ENCODE results near the gene DLEC1.

GRCh38 chr3:38006031-38006430, 33.0 kb upstream of the DLEC1 start:
- TF ChIP-seq, protein P1, sequence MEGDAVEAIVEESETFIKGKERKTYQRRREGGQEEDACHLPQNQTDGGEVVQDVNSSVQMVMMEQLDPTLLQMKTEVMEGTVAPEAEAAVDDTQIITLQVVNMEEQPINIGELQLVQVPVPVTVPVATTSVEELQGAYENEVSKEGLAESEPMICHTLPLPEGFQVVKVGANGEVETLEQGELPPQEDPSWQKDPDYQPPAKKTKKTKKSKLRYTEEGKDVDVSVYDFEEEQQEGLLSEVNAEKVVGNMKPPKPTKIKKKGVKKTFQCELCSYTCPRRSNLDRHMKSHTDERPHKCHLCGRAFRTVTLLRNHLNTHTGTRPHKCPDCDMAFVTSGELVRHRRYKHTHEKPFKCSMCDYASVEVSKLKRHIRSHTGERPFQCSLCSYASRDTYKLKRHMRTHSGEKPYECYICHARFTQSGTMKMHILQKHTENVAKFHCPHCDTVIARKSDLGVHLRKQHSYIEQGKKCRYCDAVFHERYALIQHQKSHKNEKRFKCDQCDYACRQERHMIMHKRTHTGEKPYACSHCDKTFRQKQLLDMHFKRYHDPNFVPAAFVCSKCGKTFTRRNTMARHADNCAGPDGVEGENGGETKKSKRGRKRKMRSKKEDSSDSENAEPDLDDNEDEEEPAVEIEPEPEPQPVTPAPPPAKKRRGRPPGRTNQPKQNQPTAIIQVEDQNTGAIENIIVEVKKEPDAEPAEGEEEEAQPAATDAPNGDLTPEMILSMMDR (IDR thresholded peaks at IDR 0.05) = no peak
- no peak for TF ChIP-seq RORB (CRISPR knock-in tag; IDR thresholded peaks at IDR 0.05)
- TF ChIP-seq, protein P2, sequence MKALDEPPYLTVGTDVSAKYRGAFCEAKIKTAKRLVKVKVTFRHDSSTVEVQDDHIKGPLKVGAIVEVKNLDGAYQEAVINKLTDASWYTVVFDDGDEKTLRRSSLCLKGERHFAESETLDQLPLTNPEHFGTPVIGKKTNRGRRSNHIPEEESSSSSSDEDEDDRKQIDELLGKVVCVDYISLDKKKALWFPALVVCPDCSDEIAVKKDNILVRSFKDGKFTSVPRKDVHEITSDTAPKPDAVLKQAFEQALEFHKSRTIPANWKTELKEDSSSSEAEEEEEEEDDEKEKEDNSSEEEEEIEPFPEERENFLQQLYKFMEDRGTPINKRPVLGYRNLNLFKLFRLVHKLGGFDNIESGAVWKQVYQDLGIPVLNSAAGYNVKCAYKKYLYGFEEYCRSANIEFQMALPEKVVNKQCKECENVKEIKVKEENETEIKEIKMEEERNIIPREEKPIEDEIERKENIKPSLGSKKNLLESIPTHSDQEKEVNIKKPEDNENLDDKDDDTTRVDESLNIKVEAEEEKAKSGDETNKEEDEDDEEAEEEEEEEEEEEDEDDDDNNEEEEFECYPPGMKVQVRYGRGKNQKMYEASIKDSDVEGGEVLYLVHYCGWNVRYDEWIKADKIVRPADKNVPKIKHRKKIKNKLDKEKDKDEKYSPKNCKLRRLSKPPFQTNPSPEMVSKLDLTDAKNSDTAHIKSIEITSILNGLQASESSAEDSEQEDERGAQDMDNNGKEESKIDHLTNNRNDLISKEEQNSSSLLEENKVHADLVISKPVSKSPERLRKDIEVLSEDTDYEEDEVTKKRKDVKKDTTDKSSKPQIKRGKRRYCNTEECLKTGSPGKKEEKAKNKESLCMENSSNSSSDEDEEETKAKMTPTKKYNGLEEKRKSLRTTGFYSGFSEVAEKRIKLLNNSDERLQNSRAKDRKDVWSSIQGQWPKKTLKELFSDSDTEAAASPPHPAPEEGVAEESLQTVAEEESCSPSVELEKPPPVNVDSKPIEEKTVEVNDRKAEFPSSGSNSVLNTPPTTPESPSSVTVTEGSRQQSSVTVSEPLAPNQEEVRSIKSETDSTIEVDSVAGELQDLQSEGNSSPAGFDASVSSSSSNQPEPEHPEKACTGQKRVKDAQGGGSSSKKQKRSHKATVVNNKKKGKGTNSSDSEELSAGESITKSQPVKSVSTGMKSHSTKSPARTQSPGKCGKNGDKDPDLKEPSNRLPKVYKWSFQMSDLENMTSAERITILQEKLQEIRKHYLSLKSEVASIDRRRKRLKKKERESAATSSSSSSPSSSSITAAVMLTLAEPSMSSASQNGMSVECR (CRISPR knock-in tag; IDR thresholded peaks at IDR 0.05; ENCODE audit: borderline replicate concordance) = no peak
- no peak for TF ChIP-seq AFF4 (CRISPR knock-in tag; IDR thresholded peaks at IDR 0.05; ENCODE audit: borderline replicate concordance)
- no peak for TF ChIP-seq ZNF317 (CRISPR knock-in tag; IDR thresholded peaks at IDR 0.05; ENCODE audit: borderline replicate concordance, low read depth)
- TF ChIP-seq USF1 (CRISPR knock-in tag; IDR thresholded peaks at IDR 0.05) = no peak
- TF ChIP-seq, protein P3, sequence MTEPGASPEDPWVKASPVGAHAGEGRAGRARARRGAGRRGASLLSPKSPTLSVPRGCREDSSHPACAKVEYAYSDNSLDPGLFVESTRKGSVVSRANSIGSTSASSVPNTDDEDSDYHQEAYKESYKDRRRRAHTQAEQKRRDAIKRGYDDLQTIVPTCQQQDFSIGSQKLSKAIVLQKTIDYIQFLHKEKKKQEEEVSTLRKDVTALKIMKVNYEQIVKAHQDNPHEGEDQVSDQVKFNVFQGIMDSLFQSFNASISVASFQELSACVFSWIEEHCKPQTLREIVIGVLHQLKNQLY (CRISPR knock-in tag; IDR thresholded peaks at IDR 0.05) = no peak

Data from WTC11 (cell line).